ENCODE results near the gene MYO1G. TPM values are rescaled to one million over a fixed set of nuclear protein-coding genes. Genes with fewer than 3 reads are reported as not detected.

Gene MYO1G
- total and polyA plus RNA-seq, 10 of the 15 experiments (the other 5 are each of a cell fraction or from before 2014, with no cell fraction given) = 1.8 to 232 (median 134) TPM

DNA sequence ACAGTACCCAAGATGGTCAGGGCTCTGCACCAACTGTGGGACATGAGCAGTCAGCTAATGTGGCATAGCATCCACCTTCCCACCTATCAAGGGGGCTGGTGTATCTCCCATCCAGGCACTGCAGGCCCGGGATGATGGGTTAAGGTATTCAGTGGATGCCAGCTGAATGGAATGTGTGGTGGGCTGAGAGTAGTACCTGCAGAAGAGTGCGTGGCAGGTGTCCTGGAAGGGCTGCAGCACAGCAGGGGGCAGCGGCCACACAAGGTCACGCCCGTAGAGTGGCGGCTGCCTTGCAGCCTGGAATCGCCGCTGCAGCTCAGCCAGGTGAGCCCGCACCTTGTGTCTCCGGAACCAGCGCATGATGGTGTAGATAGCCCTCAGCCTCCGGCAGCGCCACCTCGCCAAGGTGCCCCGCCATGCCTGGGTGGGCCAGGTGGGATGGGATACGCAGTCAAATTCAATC, 13.3 kb downstream of the MYO1G start:
- H2AFZ ChIP-seq (ENCODE audit: control insufficient read depth, low read depth, low read length) = no peak overlapping the region
- H3K4me1 ChIP-seq (ENCODE audit: control insufficient read depth, insufficient read depth, low read length) = no peaks in the 10 kb centered on the region; the same call in 1 of the 2 replicates
- no peak overlapping the region for H3K4me3 ChIP-seq
- ChIA-PET POLR2A (no interaction called here), RAD21 (ENCODE audit: unreplicated experiment) (no interaction called here), CTCF (interaction anchor here (1.5 kb wide), 1 partner anchor 8 kb away, joined by 11 read pairs; no protein-coding TSS in a partner anchor), SMC1A (ENCODE audit: uncharacterized antibody, unreplicated experiment) (no interaction called here)
- no TSS peak for BruUV-seq (replicated peaks)
- H4K20me1 ChIP-seq (ENCODE audit: control insufficient read depth, insufficient read depth) = peaks cover 4% of the 10 kb centered on the region; the same call in 1 of the 2 replicates
- H3K36me3 ChIP-seq (ENCODE audit: control insufficient read depth in 2 of 2, insufficient read depth in 2 of 2, low read length in 1 of 2) = peaks cover 15 to 35% of the 10 kb centered on the region in 2 experiments
- H3K4me2 ChIP-seq (ENCODE audit: control insufficient read depth, insufficient read depth) = no peak overlapping the region
- H3K27me3 ChIP-seq (replicated peaks in 1 of 2; ENCODE audit: control insufficient read depth in 2 of 2, insufficient read depth in 2 of 2, low read length in 1 of 2) = no peaks in the 10 kb centered on the region
- in situ Hi-C loops (cut with MboI) (no loop called here), intact Hi-C loops (cut with micrococcal nuclease; ENCODE audit: unreplicated experiment) (no loop called here)
- no peak overlapping the region for H3K27ac ChIP-seq (ENCODE audit: control insufficient read depth, insufficient read depth)
- no peak for ATAC-seq
- TF ChIP-seq BMI1 (IDR thresholded peaks at IDR 0.05; ENCODE audit: borderline replicate concordance) (no peak), POLR2A (IDR thresholded peaks at IDR 0.05; ENCODE audit: low read depth, low read length) (peak; percentile 59; the same call in 1 of the 2 replicates), POLR2AphosphoS5 (IDR thresholded peaks at IDR 0.05; ENCODE audit: low read length) (0 out of 2 replicates have a peak, but pooled peaks have one; percentile 9)
- 91% methylated on average over 12 of the region's 16 CpGs for WGBS (ENCODE audit: insufficient coverage, insufficient replicate concordance, low lambda C conversion rate, missing lambda C conversion rate)
- H3K79me2 ChIP-seq (ENCODE audit: control insufficient read depth, insufficient read depth, low read length) = no peaks in the 10 kb centered on the region
- no peak for FAIRE-seq
- no peak overlapping the region for H3K9ac ChIP-seq (ENCODE audit: control insufficient read depth, insufficient read depth, low read length)
- H3K9me3 ChIP-seq (replicated peaks; ENCODE audit: control insufficient read depth, insufficient read depth, low read length) = no peaks in the 10 kb centered on the region
- DNase-seq (ENCODE audit: low read depth, low spot score) = no peak

GRCh38 chr7:44964831-44965440, 13.9 kb downstream of the MYO1G start:
- ATAC-seq = no peak; the same call in 2 of the 3 replicates
- SMC1A ChIA-PET (ENCODE audit: uncharacterized antibody, unreplicated experiment) = no interaction called here

More at GRCh38 chr7:44964831-44965440, 13.9 kb downstream of the MYO1G start:
- Histone ChIP-seq H3K4me3 (no peak overlapping the region), H4K20me1 (ENCODE audit: control insufficient read depth, insufficient read depth) (peaks cover 4% of the 10 kb centered on the region), H3K4me1 (ENCODE audit: control insufficient read depth, insufficient read depth, low read length) (peaks cover 5% of the 10 kb centered on the region), H2AFZ (ENCODE audit: control insufficient read depth, low read depth, low read length) (no peak overlapping the region), H3K79me2 (ENCODE audit: control insufficient read depth, insufficient read depth, low read length) (no peaks in the 10 kb centered on the region), H3K9ac (ENCODE audit: control insufficient read depth, insufficient read depth, low read length) (no peak overlapping the region), H3K27ac (ENCODE audit: control insufficient read depth, insufficient read depth) (no peak overlapping the region), H3K36me3 (ENCODE audit: control insufficient read depth in 2 of 2, insufficient read depth in 2 of 2, low read length in 1 of 2) (peaks cover 15 to 30% of the 10 kb centered on the region in 2 experiments), H3K27me3 (replicated peaks in 1 of 2; ENCODE audit: control insufficient read depth in 2 of 2, insufficient read depth in 2 of 2, low read length in 1 of 2) (no peaks in the 10 kb centered on the region), H3K4me2 (ENCODE audit: control insufficient read depth, insufficient read depth) (no peak overlapping the region), H3K9me3 (replicated peaks; ENCODE audit: control insufficient read depth, insufficient read depth, low read length) (no peaks in the 10 kb centered on the region)
- FAIRE-seq = no peak
- POLR2A ChIA-PET = interaction anchor here (1.7 kb wide), 1 partner anchor 9 kb away, joined by 5 read pairs; no protein-coding TSS in a partner anchor
- RAD21 ChIA-PET (ENCODE audit: unreplicated experiment) = no interaction called here
- 0 out of 2 replicates have a peak, but pooled peaks have one; percentile 14 for TF ChIP-seq ATF2 (IDR thresholded peaks at IDR 0.05; ENCODE audit: low read length)
- no peak for TF ChIP-seq CTCF (IDR thresholded peaks at IDR 0.05 in 2 of 3, conservative IDR thresholded peaks at IDR 0.05 in 1 of 3; ENCODE audit: control insufficient read depth in 2 of 3, extremely low read depth in 1 of 3, insufficient read depth in 1 of 3, low read depth in 3 of 3, low read length in 3 of 3)
- no peak for TF ChIP-seq MTA3 (IDR thresholded peaks at IDR 0.05; ENCODE audit: borderline replicate concordance, low read length)
- 0 out of 2 replicates have a peak, but pooled peaks have one; percentile 58 for TF ChIP-seq POLR2AphosphoS5 (IDR thresholded peaks at IDR 0.05; ENCODE audit: low read length)
- in situ Hi-C loops (cut with MboI) (no loop called here), intact Hi-C loops (cut with micrococcal nuclease; ENCODE audit: unreplicated experiment) (no loop called here)
- no peak for DNase-seq (ENCODE audit: low read depth, low spot score)
- 91% methylated on average over 13 of the region's 13 CpGs for WGBS (ENCODE audit: insufficient coverage, insufficient replicate concordance, low lambda C conversion rate, missing lambda C conversion rate)
- CTCF ChIA-PET = interaction anchor here (1.2 to 1.5 kb wide), 2 partner anchors 8 to 108 kb away, joined by 3 to 11 read pairs; no protein-coding TSS in a partner anchor
- BruUV-seq (replicated peaks) = no TSS peak

Measured in GM12878 (cell line).